ENCODE measurements around the gene OMP. TPM values are rescaled to one million over a fixed set of nuclear protein-coding genes. Genes with fewer than 3 reads are reported as not detected.

OMP gene
- total RNA-seq, 1 experiment from 2014 or later, result not detected

GRCh38 chr11:77086521-77087472, 15.8 kb upstream of the OMP start (continued):
- TF ChIP-seq STAT6 (CRISPR knock-in tag; conservative IDR thresholded peaks at IDR 0.05; ENCODE audit: low read depth) (no peak), NR2C2 (CRISPR knock-in tag; IDR thresholded peaks at IDR 0.05) (no peak), ZNF532 (CRISPR knock-in tag; IDR thresholded peaks at IDR 0.05; ENCODE audit: borderline replicate concordance) (no peak), ZBTB43 (CRISPR knock-in tag; IDR thresholded peaks at IDR 0.05) (no peak)

GRCh38 chr11:77087723-77088225, 14.9 kb upstream of the OMP start:
- Mint-ChIP-seq H3K27ac (no peak overlapping the region), H3K27me3 (ENCODE audit: low read depth) (no peaks in the 10 kb centered on the region), H3K9me3 (no peaks in the 10 kb centered on the region), H3K36me3 (no peaks in the 10 kb centered on the region), H3K4me3 (no peak overlapping the region), H3K4me1 (peaks cover 7% of the 10 kb centered on the region)
- no peak for DNase-seq (ENCODE audit: low spot score)
- no peak for ATAC-seq
- POLR2A ChIA-PET, result no interaction called here
- CTCF ChIA-PET, result interaction anchor here (1.3 kb wide), 1 partner anchor 17 kb away, joined by 5 read pairs; no protein-coding TSS in a partner anchor
- no peak for TF ChIP-seq AR (CRISPR knock-in tag; IDR thresholded peaks at IDR 0.05)
- no peak for TF ChIP-seq ZNF317 (CRISPR knock-in tag; IDR thresholded peaks at IDR 0.05; ENCODE audit: borderline replicate concordance, low read depth)
- TF ChIP-seq ZBTB43 (CRISPR knock-in tag; IDR thresholded peaks at IDR 0.05), result no peak
- TF ChIP-seq TEAD1 (CRISPR knock-in tag; IDR thresholded peaks at IDR 0.05), result no peak
- TF ChIP-seq PRDM15 (CRISPR knock-in tag; IDR thresholded peaks at IDR 0.05), result no peak
- TF ChIP-seq MAX (CRISPR knock-in tag; IDR thresholded peaks at IDR 0.05), result no peak
- no peak for TF ChIP-seq E2F1 (CRISPR knock-in tag; IDR thresholded peaks at IDR 0.05)
- TF ChIP-seq NR2C2 (CRISPR knock-in tag; IDR thresholded peaks at IDR 0.05), result no peak
